D341Med (cell line): ENCODE measurements around the gene OR5B21.
A peak's percentile ranks its signal among the peaks of the same experiment; 100 is the strongest.

Experiments used
- DNase-seq: peaks from one replicate; pipeline ENCODE4 v3.0.0; 2012; ENCODE audit warnings: low spot score

The OR5B21 gene

GRCh38 chr11:58508005-58508404, at the start of gene OR5B21:
TSS of gene OR5B21 (minus strand) at chr11:58508105. CDS start at chr11:58508105, 0 bp downstream.
- DNase-seq: no peak

DNA sequence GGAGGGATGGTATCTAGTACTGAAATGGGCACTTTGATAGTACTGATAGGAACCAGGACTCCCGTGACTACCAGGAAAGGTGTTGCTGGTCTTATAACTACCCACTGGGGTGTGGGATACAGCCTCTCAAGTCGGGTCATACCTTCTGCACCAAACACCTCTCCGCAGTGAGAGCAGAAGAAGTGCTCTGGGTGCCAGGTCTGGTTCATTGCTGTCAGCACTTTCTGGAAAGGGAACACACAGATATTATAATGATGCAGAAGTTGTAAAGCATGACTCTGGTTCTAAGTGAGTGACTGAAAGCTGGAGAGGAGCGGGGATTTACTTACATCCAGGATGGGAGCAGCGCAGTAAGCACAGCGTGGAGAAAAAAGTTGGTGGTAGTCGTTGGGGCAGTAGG, 41.7 kb upstream of the OR5B21 start:
- no peak for DNase-seq

DNA sequence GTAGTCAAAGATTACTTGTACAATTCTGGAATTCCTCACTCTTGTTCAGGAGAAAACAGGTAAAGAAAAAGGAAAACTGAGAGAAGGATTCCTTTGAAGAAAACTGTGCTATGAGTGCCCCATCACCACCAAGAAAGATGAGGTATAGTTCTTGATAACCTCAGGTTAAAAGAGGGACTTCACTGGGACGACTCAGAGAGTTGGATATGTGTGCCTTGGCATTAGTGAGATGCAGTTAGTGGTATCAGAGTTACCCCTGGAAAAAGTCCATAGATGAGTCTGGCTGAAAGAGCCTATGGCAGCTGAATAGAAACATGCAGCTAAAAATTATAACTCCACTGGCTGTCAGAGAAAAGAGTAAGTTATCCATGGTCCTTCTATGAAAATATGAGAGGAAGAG, 38.9 kb upstream of the OR5B21 start:
- DNase-seq: no peak

GRCh38 chr11:58531865-58532341, 24.0 kb upstream of the OR5B21 start:
- DNase-seq: no peak

DNA sequence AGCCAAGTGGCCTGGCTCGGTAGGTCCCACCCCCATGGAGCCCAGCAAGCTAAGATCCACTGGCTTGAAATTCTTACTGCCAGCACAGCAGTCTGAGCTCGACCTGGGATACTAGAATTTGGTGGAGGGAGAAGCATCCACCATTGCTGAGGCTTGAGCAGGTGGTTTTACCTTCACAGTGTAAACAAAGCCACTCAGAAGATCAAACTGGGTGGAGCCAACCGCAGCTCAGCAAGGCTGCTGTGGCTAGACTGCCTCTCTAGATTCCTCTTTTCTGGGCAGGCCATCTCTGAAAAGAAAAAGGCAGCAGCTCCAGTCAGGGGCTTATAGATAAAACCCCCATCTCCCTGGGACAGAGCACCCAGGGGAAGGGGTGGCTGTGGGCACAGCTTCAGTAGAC, 22.3 kb upstream of the OR5B21 start:
- no peak for DNase-seq

DNA sequence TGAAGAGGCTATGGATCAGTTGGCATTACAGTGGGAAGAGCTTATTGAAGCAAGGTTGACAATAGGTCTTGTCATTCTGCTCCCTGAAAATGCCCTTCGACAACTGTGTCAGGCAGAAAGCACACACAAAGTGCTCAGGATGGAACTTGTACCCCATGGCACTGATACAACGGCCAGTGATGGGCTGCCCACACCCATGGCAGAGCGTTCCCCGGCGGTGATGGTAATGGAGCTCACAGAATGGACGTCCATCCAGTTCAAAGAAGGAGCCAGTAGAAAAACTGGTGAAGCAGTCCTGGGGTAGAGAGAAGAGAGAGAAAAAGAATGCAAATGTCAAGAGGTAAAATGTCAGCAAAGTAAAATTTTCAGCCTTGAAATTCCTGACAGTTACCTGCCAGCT, 19.5 kb upstream of the OR5B21 start:
- DNase-seq: no peak

GRCh38 chr11:58526721-58527120, 18.8 kb upstream of the OR5B21 start:
- no peak for DNase-seq

- DNase-seq: no peak
These were observed 17.2 kb upstream of the OR5B21 start for GRCh38 chr11:58525037-58525614.

- DNase-seq: peak; percentile 74
These were observed 16.5 kb upstream of the OR5B21 start for GRCh38 chr11:58524232-58525036.

GRCh38 chr11:58513747-58514367, 6.0 kb upstream of the OR5B21 start:
- peak; percentile 61 for DNase-seq

DNA sequence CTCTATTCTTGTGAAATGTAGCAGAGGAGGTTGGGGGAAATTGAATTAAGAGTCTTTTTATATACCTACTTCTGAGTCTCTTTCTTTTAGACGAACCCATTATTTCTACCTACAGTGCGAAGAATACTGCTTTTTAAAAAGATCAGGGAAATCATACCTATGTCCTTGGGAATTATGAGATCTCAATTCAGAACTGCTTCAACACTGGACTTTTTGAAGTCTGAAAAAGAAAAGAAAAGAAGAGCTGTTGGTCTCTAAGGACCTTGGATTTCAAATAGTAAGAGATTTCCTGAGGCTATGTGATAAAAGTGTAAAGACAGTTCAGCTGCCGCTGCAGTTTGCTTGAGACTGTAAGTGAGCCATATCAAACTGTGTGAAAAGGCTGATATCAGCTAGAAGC, 3.7 kb upstream of the OR5B21 start:
- DNase-seq: no peak

DNA sequence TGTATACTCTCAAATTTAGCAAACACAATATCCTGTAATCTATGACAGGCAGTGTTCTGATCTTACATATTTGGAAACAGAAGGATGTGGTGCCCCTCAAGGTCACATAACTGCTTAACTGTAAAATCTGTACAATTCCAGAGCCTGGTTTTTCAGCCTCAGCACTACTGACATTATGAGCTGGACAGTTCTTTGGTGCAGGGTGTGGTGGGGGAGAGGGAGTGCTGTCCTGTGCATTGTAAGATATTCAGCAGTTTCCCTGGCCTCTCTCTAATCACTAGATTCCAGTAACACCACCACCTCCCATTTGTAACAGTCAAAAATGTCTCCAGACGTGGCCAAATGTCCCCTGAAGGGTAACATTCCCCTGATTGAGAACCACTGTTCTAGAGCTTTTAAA, 1.8 kb upstream of the OR5B21 start:
- DNase-seq: no peak

DNA sequence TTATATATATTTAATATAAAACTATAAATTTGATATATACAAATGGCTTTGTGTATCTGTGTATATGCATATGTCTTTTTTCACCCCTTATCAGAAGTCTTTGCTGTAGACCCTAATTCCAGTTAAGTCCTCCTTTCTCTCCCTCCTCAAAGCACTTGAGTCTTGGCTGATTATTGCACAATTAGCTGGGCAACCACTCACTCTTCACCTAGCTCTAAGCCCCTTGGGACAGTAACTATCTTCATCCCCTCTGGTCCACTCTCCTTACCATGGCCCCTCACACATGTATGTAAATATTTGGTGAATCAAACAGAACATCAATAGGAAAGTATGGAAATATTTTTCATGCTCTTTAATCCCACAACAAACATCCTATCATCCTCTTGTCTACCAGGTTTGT, 909 bp upstream of the OR5B21 start:
- no peak for DNase-seq

DNA sequence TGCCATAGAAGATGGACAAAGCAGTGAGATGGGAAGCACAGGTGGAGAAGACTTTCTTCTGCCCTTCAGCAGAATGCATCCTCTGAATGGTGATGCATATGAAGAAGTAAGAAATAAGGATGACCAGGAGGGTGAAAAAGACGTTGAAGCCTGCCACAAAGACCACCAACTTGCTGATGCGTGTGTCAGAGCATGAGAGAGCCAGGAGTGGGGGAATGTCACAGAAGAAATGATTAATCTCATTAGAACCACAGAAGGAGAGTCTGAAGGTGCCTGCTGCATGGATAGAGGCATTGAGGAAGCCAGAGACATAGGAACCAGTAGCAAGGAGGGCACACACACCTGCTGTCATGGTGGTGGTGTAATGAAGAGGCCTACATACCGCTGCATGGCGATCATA, 550 bp downstream of the OR5B21 start:
- no peak for DNase-seq

DNA sequence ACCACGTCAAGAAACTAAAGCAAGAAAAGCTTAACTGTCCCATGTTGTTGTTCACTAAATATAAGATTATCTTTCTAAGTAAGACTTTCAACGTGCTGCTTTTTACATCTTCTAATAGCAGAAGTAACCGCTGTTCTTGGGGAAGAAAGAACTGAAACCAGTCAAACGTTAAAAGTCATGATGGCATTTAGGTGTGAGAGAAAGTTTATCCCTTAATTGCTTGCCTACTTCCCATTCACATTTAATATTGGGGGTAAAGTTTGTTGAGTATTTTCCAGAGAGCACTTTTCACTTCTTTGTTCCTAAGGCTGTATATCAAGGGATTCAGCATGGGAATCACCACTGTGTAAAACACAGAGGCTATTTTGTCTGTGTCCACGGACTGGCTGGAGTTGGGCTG, 970 bp downstream of the OR5B21 start:
- DNase-seq: no peak

DNA sequence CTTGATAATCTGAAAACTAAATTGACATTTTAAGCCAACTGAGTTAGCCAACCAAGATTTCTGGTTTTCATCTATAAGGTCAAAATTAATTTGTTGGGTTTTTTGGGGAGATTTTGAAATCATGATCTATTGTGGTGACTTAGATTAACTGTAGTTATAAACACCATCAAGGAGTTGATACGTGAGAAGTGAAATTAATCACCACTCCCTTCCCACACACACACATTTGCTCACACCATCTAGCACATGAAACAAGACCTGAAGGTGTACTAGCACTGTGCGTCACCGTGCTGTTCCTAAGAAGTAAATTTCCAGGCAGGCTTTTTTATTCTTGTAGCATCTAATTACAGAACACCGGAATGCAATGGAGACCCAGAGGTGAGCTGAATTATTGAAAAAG, 2.1 kb downstream of the OR5B21 start:
- DNase-seq: no peak

DNA sequence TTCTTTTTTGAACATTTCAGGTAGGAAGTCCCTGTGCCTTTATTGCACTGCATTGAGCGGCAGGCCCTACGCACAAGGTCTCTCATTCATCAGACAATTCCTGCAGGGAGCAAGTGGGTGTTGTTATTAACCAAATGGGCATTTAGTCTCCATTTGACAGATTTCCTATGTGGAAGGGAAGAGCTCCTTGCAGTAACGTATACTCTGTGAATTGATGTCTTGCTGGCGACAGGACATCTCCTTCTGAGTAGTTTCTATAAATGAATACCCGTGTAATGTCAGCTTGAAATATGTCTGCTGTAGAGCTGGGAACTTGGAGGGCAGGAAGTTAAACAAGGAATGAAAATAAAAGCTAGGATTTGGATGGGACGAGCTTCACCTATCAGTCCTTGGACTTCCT, 3.7 kb downstream of the OR5B21 start:
- no peak for DNase-seq

DNA sequence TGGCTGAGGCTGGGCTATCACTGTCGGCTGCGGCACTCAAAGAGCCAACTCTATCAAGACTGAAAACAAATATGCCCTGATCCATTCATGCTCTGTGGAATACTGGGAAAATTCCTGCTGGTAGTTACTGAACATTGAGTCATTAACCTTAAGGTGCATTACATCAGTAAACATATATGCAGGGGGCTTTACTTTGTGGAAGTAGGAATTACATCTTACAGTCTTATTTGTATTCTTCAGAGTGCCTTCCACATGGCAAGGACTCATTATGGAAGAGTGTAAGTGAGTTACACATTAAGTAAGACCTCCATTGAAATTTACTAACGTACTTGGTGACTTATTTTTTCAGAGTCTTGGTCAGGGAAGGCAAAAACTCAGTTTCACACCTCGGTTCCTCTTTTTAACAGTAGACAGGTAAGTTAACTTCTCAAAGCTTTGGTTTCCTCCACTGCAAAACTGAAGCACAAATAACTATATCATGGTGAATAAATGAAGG, 4.5 kb downstream of the OR5B21 start:
- DNase-seq: no peak

- DNase-seq: no peak
These were observed 5.9 kb downstream of the OR5B21 start for GRCh38 chr11:58502004-58502403.

- DNase-seq: no peak
These were observed 9.4 kb downstream of the OR5B21 start for GRCh38 chr11:58498464-58498863.

- no peak for DNase-seq
These were observed 10.0 kb downstream of the OR5B21 start for GRCh38 chr11:58497951-58498350.

DNA sequence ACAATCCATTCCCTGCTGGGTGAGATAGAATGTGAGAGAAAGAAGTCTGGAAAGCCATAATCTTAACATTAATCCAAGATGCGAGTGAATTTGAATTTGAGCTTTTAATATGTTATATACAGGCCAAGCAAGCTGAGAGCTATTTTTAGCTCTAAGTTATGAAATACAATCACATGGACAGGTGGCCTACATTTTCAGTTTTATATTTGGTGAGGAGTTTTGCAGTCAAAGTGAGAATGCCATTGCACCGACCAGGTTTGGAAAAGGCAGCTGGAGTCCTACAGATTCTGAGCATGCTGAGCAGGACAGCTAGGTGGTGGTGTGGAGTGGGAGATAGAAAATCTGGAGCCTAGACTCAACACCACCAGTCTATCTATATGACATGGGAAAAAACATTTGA, 12.0 kb downstream of the OR5B21 start:
- DNase-seq: no peak

- DNase-seq: no peak
These were observed 13.8 kb downstream of the OR5B21 start for GRCh38 chr11:58494101-58494500.
